HepG2 (cell line): Measurements from ENCODE around the gene SPAG4. TPM values are rescaled to one million over a fixed set of nuclear protein-coding genes. Genes with fewer than 3 reads are reported as not detected.
A peak's percentile ranks its signal among the peaks of the same experiment; 100 is the strongest.

Experiments used
- ARID5B ChIP-seq: IDR thresholded peaks from 2 replicates; pipeline ENCODE4 v1.4.0; 2020; ENCODE audit warnings: mild to moderate bottlenecking, missing genetic modification reagents
- ATRX ChIP-seq: sonication (generic); formaldehyde crosslinking; IDR thresholded peaks from 2 replicates; pipeline ENCODE4 v1.4.0; 2020; ENCODE audit warnings: missing genetic modification reagents, borderline replicate concordance
- GLI4 ChIP-seq: sonication (generic); formaldehyde crosslinking; IDR thresholded peaks from 2 replicates; pipeline ENCODE4 v1.5.1; 2020; ENCODE audit warnings: missing genetic modification reagents, mild to moderate bottlenecking, moderate library complexity, borderline replicate concordance
- HNF1B ChIP-seq: sonication (generic); formaldehyde crosslinking; IDR thresholded peaks from 2 replicates; pipeline ENCODE4 v1.5.1; 2020; ENCODE audit warnings: mild to moderate bottlenecking, moderate library complexity, missing genetic modification reagents
- HOXA7 ChIP-seq: sonication (generic); formaldehyde crosslinking; IDR thresholded peaks from 2 replicates; pipeline ENCODE4 v1.8.1; 2022; ENCODE audit warnings: mild to moderate bottlenecking, missing genetic modification reagents, moderate library complexity
- KLF12 ChIP-seq: sonication (generic); formaldehyde crosslinking; IDR thresholded peaks from 2 replicates; pipeline ENCODE4 v1.4.0; 2020; ENCODE audit warnings: missing genetic modification reagents, borderline replicate concordance
- NFYB ChIP-seq: sonication (generic); formaldehyde crosslinking; IDR thresholded peaks from 2 replicates; pipeline ENCODE4 v1.4.0; 2020; ENCODE audit warnings: missing genetic modification reagents
- NR3C1 ChIP-seq: sonication (generic); formaldehyde crosslinking; IDR thresholded peaks from 2 replicates; pipeline ENCODE4 v1.4.0; 2020; ENCODE audit warnings: missing genetic modification reagents
- RXRB ChIP-seq: IDR thresholded peaks from 2 replicates; pipeline ENCODE4 v1.6.1; 2016; ENCODE audit warnings: borderline replicate concordance, missing genetic modification reagents, missing compliant biosample characterization
- SMAD1 ChIP-seq: sonication (generic); formaldehyde crosslinking; IDR thresholded peaks from 2 replicates; pipeline ENCODE4 v1.4.0; 2020; ENCODE audit warnings: missing genetic modification reagents, low read depth, mild to moderate bottlenecking, borderline replicate concordance
- TFE3 ChIP-seq: IDR thresholded peaks from 2 replicates; pipeline ENCODE4 v1.6.1; 2016
- UBTF ChIP-seq: sonication (generic); formaldehyde crosslinking; IDR thresholded peaks from 2 replicates; pipeline ENCODE4 v1.4.0; 2020; ENCODE audit warnings: mild to moderate bottlenecking, missing genetic modification reagents
- ZFP90 ChIP-seq: sonication (generic); formaldehyde crosslinking; IDR thresholded peaks from 2 replicates; pipeline ENCODE4 v1.8.0; 2022; ENCODE audit warnings: missing genetic modification reagents, mild to moderate bottlenecking, inconsistent platforms, borderline replicate concordance
- ZNF281 ChIP-seq: sonication (generic); formaldehyde crosslinking; IDR thresholded peaks from 2 replicates; pipeline ENCODE4 v1.4.0; 2020; ENCODE audit warnings: missing genetic modification reagents, borderline replicate concordance
- ZNF30 ChIP-seq: sonication (generic); formaldehyde crosslinking; IDR thresholded peaks from 2 replicates; pipeline ENCODE4 v1.5.0; 2020; ENCODE audit warnings: mild to moderate bottlenecking, missing genetic modification reagents
- polyA plus RNA-seq, 8 experiments: library from polyadenylated mRNA; depleted of rRNA in 3 of 8; stranded (reverse) in 7 of 8; unstranded in 1 of 8; fragments of >200 nt; fragmentation: Illumina TruSeq in 4 of 8; extraction: Trizol in 4 of 8; gene quantifications; 2 replicates each; pipeline versions ENCODE4 v1.2.1 to v1.2.3, GENCODE V29; 2011 to 2016; ENCODE audit warnings: low read depth in 4 of 8, missing spikeins in 1 of 8, mixed read lengths in 1 of 8; ENCODE audit not compliant: insufficient read depth in 1 of 8
- total RNA-seq, 5 experiments: library from RNA; depleted of rRNA; stranded (reverse); fragments of >200 nt; fragmentation: Illumina TruSeq; extraction: Trizol; gene quantifications; 2 replicates each; pipeline ENCODE4 v1.2.3, GENCODE V29; 2016; ENCODE audit warnings: low read depth in 1 of 5

Gene SPAG4
- total and polyA plus RNA-seq, 2 of the 13 experiments (the other 11 are each of a cell fraction or from before 2014, with no cell fraction given): 5.8 to 137 TPM

- TF ChIP-seq ARID5B: peak; percentile 66
- TF ChIP-seq ATRX (CRISPR knock-in tag): no peak
- peak; percentile 89 for TF ChIP-seq UBTF (CRISPR knock-in tag)
- no peak for TF ChIP-seq HOXA7 (CRISPR knock-in tag)
- TF ChIP-seq SMAD1 (CRISPR knock-in tag): peak; percentile 88
- TF ChIP-seq GLI4: peak; percentile 20; the same call in 1 of the 2 replicates
- peak; percentile 73 for TF ChIP-seq HNF1B (CRISPR knock-in tag)
- TF ChIP-seq ZNF281 (CRISPR knock-in tag): peak; percentile 72; the same call in 1 of the 2 replicates
- no peak for TF ChIP-seq ZNF30 (CRISPR knock-in tag)
- TF ChIP-seq KLF12 (CRISPR knock-in tag): no peak
- TF ChIP-seq RXRB (CRISPR knock-in tag): peak; percentile 82
- peak; percentile 64 for TF ChIP-seq TFE3 (CRISPR knock-in tag)
- no peak for TF ChIP-seq NR3C1
- no peak for TF ChIP-seq ZFP90 (CRISPR knock-in tag)
- TF ChIP-seq NFYB: no peak; the same call in 1 of the 2 replicates
These were observed 2.0 kb downstream of the SPAG4 start (continued) for GRCh38 chr20:35617397-35618262.
